DMS79 treated with DMSO at 0.1 percent for 48 hours (cell line): ENCODE data around the gene UBA5.

ENCODE experiments used
- DNase-seq: peaks from one replicate; lab custom pipeline; 2025; lab: John Stamatoyannopoulos, UW

UBA5 gene

DNA sequence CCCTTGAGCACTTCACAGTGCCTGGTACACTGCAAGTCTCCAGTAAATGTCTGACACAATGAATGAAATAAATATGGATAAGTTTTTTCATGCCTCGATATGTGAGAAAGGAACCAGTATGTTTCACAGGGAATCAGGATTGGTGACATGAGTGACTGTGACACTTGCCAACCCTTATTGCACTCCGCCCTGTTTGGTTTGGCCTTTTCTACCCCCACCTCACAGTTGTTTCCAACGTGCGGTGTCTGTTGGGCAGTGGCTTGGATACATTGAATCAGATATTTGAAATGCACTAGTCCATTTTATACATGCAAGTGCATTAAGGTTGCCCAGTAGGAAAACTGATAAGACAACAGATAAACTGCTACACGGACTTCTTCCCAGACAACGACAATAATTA is 60.1 kb downstream of the UBA5 start:
- no peak for DNase-seq

DNA sequence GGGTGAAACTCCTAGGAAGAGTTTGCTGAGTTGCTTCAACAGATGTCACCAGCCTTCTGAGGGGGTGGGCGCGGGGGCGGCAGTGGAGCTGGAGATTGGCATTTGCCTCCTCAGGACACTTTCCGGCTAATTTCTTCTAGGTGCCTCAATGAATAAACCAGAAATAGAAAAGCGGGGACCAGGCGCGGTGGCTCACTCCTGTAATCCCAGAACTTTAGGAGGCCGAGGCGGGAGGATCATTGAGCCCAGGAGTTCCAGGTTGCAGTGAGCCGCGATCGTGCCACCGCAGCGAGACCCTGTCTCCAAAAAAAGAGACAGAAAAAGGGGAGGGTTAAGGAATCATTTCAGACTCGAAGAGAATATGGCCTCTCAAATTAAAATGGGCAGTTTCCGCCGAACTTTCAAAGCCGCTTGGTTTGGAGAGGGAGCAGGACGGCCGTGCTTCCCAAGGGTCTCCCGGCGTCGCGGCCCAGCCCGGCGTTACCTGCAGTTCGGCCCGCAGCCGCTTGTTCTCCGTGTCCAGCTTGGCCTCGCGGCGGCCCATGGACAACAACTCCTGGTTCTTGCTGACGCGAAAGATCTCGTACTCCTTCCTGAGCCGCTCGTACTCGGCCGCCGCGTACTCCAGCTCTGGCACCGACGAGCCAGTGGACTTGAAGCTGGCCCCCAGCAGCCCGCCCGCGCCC is 61.5 kb downstream of the UBA5 start:
- DNase-seq: peak; percentile 52

DNA sequence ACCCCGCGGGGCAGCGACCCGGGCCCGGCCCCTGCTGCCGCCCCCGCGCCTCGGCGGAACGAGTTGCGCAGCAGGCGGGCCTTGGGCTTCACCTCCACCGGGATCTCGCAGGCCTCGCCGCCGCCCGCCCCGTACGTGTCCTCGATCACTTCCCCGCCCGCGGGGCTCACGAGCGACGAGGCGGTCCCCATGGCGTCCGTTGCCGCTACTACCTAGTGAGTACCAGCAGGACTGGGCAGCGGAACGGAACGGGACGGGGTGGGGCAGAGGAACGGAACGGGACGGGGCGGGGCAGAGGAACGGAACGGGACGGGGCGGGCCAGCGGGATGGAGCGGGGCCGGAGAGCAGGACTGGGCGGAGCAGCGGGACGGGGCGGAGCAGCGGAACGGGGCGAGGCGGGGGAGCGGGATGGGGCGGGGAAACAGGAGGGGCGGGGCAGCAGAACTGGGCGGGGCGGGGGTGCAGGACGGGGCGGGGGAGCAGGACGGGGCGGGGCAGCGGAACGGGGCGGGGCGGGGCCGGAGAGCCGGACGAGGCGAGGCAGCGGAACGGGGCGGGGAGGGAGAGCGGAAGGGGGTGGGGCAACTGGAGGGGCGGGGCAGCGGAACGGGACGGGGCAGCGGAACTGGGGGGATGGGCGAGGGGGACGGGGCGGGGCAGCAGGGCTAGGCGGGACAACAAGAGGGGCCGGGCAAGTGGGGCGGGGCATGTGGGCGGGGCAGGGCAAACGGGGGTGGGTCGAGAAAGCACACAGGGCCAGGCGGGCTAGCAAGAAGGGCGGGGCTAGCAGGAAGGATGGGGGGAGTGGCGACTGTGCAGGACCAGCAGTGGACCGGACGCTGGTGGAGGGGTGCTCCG is 62.3 kb downstream of the UBA5 start, which contains the start of gene NPHP3:
NPHP3 (minus strand) TSS at position 245 of the 859 bp plus-strand sequence; CDS start at position 191, 54 bp downstream.
- peak; percentile 93 for DNase-seq

DNA sequence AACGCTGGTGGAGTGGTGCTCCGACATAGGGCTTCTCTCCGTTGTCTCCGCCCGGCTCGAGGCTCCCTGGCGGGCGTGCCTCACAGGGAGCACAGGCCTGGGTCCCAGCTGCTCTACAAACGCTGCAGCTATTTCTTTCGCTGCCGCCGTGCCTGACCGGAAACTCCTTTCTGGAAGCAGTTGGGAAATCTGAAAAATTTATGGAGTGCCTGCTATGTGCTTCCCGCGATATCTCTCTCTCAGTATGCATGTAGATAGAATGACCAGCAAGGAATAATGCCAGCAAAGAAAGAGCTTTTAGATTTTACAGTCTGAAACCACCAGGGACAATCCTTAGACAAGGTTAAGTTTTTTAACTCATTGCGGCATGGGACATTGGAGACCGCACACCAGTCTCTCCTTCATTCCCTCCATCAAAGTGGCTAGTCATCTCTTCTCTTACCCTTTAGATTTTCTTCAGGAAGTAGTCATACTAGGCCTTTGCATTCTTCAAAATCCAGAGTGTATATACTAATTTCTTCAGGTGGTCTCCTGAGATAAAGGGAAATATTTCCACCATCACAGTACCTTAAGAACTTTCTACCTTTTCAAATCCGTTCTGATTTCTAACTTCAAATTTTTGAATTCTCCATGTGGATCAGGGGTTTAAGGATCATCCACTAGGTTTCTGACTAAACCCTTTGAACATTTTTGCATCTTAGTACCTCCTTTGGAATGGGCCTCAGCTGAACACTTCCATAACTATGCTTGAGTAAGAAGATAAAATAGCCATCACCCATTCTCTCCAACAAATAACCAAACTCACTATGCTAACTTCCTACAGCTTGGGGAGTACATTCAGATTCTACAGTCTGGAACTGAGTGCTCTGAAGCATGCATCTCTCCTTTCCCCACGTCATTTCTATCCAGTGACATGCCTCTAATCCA is 63.2 kb downstream of the UBA5 start:
- peak; percentile 81 for DNase-seq

DNA sequence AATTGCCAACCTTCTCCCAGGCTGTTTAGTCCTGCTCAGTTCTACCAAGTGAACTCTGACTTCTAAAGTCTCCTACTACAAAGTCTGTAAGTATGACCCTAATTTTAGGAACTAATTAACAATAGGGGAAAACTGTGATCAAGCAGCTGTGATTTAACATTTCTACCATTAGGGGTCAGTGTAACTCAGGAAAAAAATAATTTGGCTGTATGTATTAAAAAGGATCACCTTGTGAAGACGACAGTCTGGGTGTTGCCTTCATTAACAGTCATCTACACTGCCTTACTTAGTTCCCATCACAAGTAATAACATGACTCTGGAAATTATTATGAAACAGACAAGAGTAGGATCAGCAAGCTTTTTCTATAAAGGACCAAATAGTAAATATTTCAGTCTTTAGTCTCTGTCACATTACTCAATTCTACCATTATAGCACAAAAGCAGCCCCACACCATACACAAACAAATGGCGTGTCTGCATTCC is 66.3 kb downstream of the UBA5 start:
- DNase-seq: peak; percentile 50
